PC-9 (cell line): Measurements from ENCODE around the gene NLGN1. TPM values are rescaled to one million over a fixed set of nuclear protein-coding genes. Genes with fewer than 3 reads are reported as not detected.

Source experiments
- BruUV-seq: library from RNA; stranded (reverse); fragments of 400-500 nt; replicated peaks from 2 replicates; lab custom pipeline; 2021; lab: Mats Ljungman, UMichigan
- CTCF ChIA-PET: fragments of 300-600 bp; sonication (Branson Sonifier 250); formaldehyde crosslinking; loops from one replicate; lab custom pipeline; 2022; ENCODE audit warnings: antibody characterized with exemption; lab: Charles Lee
- POLR2A ChIA-PET: fragments of 300-600 bp; sonication (Branson Sonifier 250); formaldehyde crosslinking; loops from one replicate; lab custom pipeline; 2022; ENCODE audit warnings: antibody characterized with exemption; ENCODE audit not compliant: unreplicated experiment; lab: Charles Lee
- DNase-seq, 2 experiments: peaks; one replicate each; pipeline versions ENCODE4 v3.0.0 to v3.0.0-alpha.2; 2015 to 2022; ENCODE audit warnings: mixed read lengths in 1 of 2
- H2AFZ ChIP-seq: fragments of 200-600 bp; sonication (generic); 2 replicates; pipeline ENCODE4 v1.8.1; 2017; ENCODE audit warnings: antibody characterized with exemption
- H3F3A ChIP-seq: fragments of 200-600 bp; sonication (generic); 2 replicates; pipeline ENCODE4 v1.8.1; 2017; ENCODE audit warnings: antibody characterized with exemption, mild to moderate bottlenecking, low read depth; ENCODE audit not compliant: insufficient read depth
- H3K27ac ChIP-seq: fragments of 200-600 bp; sonication (generic); 2 replicates; pipeline ENCODE4 v1.6.1; 2016; ENCODE audit warnings: mixed run types
- H3K27me3 ChIP-seq: fragments of 200-600 bp; sonication (generic); 2 replicates; pipeline ENCODE4 v1.6.1; 2016; ENCODE audit warnings: low read depth, mixed run types; ENCODE audit not compliant: insufficient read depth
- H3K36me3 ChIP-seq: fragments of 200-600 bp; sonication (generic); 2 replicates; pipeline ENCODE4 v1.6.1; 2016; ENCODE audit warnings: low read depth, mixed run types
- H3K4me1 ChIP-seq: fragments of 200-600 bp; sonication (generic); replicated peaks from 2 replicates; pipeline ENCODE4 v1.6.1; 2016; ENCODE audit warnings: mixed run types; ENCODE audit not compliant: insufficient read depth
- H3K4me2 ChIP-seq: fragments of 200-600 bp; sonication (generic); 2 replicates; pipeline ENCODE4 v1.6.1; 2017; ENCODE audit warnings: mixed run types
- H3K4me3 ChIP-seq: fragments of 200-600 bp; sonication (generic); 2 replicates; pipeline ENCODE4 v1.6.1; 2016; ENCODE audit warnings: mixed run types
- H3K79me2 ChIP-seq: fragments of 200-600 bp; sonication (generic); 2 replicates; pipeline ENCODE4 v1.6.1; 2017; ENCODE audit warnings: low read depth, mixed run types
- H3K9me2 ChIP-seq: fragments of 200-600 bp; sonication (generic); 2 replicates; pipeline ENCODE4 v1.8.1; 2017; ENCODE audit warnings: mild to moderate bottlenecking; ENCODE audit not compliant: insufficient read depth
- H3K9me3 ChIP-seq: fragments of 200-600 bp; sonication (generic); 2 replicates; pipeline ENCODE4 v1.8.1; 2016; ENCODE audit warnings: low read depth; ENCODE audit not compliant: insufficient read depth
- H4K20me1 ChIP-seq: fragments of 200-600 bp; sonication (generic); 2 replicates; pipeline ENCODE4 v1.8.1; 2017; ENCODE audit not compliant: insufficient read depth
- EZH2 ChIP-seq: fragments of 200-600 bp; sonication (generic); IDR thresholded peaks from 2 replicates; pipeline ENCODE4 v1.8.0; 2017; ENCODE audit warnings: antibody characterized with exemption, low read depth
- intact Hi-C: fragments of 100-400 bp; cut with micrococcal nuclease; formaldehyde crosslinking; loops from one replicate; pipeline ENCODE4 v1.10.0; 2022; ENCODE audit not compliant: unreplicated experiment
- total RNA-seq: library from RNA; stranded (reverse); gene quantifications from 2 replicates; pipeline ENCODE4 v1.2.3, GENCODE V29; 2021
- TF ChIP-seq, protein P1 (sequence below): fragments of 200-600 bp; sonication (generic); conservative IDR thresholded peaks from 2 replicates; pipeline ENCODE4 v1.6.1; 2017; ENCODE audit warnings: mixed run types, antibody characterized with exemption, mild to moderate bottlenecking, moderate library complexity

Gene NLGN1
- total RNA-seq, 1 experiment from 2014 or later: 1.4 TPM

DNA sequence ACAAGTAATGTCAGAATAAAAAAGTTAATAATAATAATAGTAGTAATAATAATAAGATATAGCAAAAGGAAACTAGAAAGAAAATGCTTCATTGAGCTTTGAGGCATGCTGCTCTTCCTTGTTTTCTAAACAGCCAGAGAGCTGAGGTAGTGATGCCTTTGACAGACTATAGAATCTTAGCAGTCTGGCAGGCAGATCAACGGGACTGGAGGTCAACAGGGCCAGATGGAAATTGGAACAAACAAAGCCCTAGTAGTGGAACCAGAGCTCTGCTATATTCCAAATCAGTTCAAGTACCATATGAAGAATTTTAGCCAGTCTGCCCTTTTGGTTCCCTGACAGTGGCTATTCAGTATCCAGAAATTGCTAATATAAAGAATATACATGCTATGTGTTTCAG lies 278.6 kb downstream of the NLGN1 start:
- no peak overlapping the region for H3K27ac ChIP-seq
- H3K9me3 ChIP-seq: no peaks in the 10 kb centered on the region
- TF ChIP-seq EZH2: no peak
- ChIA-PET CTCF (no interaction called here), POLR2A (no interaction called here)
- no peak for DNase-seq
- H2AFZ ChIP-seq: no peak overlapping the region
- no peak overlapping the region for H3K4me2 ChIP-seq
- H4K20me1 ChIP-seq: no peaks in the 10 kb centered on the region
- H3K79me2 ChIP-seq: no peaks in the 10 kb centered on the region
- no peaks in the 10 kb centered on the region for H3K36me3 ChIP-seq
- BruUV-seq: no TSS peak
- peaks cover 5% of the 10 kb centered on the region; the same call in 1 of the 2 replicates for H3K9me2 ChIP-seq
- H3K4me1 ChIP-seq: no peaks in the 10 kb centered on the region
- no peak overlapping the region for H3K4me3 ChIP-seq
- intact Hi-C loops: no loop called here
- H3F3A ChIP-seq: no peaks in the 10 kb centered on the region
- no peaks in the 10 kb centered on the region for H3K27me3 ChIP-seq

DNA sequence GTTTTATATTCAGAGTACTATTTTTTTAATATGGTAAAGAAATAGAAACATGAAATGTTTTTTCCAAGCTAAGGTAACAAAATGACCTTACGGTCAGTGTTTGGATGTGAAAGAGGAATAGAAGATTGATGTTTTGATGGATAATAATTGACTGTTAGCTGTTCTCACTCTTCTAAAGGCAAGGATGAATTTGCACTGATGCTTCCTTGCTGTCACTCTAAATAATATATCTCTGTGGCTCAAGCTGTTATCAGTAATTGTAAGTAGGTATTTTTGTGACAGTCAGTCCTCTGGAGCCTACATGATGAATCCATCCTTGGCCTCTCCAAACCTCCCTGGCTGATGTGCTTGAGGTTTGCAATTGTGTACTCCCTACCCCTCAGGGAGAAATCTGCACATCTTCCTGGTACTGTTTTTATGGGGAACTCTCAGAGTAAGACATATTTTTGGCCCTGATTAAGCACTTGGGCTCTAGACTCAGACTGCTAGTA lies 283.7 kb downstream of the NLGN1 start:
- intact Hi-C loops: no loop called here
- no peak overlapping the region for H3K4me2 ChIP-seq
- DNase-seq: no peak
- H2AFZ ChIP-seq: no peak overlapping the region
- ChIA-PET POLR2A (no interaction called here), CTCF (no interaction called here)
- H3K9me3 ChIP-seq: no peaks in the 10 kb centered on the region
- no peak overlapping the region for H3K4me3 ChIP-seq
- no TSS peak for BruUV-seq
- H4K20me1 ChIP-seq: no peaks in the 10 kb centered on the region; the same call in 1 of the 2 replicates
- no peaks in the 10 kb centered on the region for H3F3A ChIP-seq
- H3K4me1 ChIP-seq: no peaks in the 10 kb centered on the region
- H3K9me2 ChIP-seq: no peaks in the 10 kb centered on the region
- H3K79me2 ChIP-seq: no peaks in the 10 kb centered on the region
- no peaks in the 10 kb centered on the region for H3K36me3 ChIP-seq
- no peaks in the 10 kb centered on the region for H3K27me3 ChIP-seq
- no peak overlapping the region for H3K27ac ChIP-seq
- TF ChIP-seq, protein P1, sequence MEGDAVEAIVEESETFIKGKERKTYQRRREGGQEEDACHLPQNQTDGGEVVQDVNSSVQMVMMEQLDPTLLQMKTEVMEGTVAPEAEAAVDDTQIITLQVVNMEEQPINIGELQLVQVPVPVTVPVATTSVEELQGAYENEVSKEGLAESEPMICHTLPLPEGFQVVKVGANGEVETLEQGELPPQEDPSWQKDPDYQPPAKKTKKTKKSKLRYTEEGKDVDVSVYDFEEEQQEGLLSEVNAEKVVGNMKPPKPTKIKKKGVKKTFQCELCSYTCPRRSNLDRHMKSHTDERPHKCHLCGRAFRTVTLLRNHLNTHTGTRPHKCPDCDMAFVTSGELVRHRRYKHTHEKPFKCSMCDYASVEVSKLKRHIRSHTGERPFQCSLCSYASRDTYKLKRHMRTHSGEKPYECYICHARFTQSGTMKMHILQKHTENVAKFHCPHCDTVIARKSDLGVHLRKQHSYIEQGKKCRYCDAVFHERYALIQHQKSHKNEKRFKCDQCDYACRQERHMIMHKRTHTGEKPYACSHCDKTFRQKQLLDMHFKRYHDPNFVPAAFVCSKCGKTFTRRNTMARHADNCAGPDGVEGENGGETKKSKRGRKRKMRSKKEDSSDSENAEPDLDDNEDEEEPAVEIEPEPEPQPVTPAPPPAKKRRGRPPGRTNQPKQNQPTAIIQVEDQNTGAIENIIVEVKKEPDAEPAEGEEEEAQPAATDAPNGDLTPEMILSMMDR: no peak
- TF ChIP-seq EZH2: no peak

DNA sequence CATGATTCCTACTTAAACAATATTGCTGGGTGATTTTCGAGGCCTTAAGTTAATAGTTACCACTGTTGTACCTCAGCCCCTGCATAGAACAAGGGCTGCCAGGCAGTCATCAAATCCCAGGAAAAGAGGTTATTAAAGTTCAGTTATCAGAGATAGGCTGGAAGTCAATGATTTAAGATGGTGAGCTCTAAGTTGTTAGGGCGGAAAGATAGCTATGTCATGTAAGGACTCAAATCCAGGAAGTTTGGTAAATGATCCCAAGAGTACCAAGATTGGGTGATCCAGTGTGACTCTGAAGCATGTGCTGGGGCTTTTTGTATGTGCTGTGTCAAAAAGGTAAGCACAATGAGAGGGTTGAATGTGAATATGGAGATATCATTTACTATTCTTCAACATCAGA lies 287.9 kb downstream of the NLGN1 start:
- Histone ChIP-seq H3K9me3 (no peaks in the 10 kb centered on the region), H3K4me2 (no peak overlapping the region), H3K9me2 (no peaks in the 10 kb centered on the region), H2AFZ (no peak overlapping the region), H3K4me1 (no peaks in the 10 kb centered on the region), H3K27me3 (no peaks in the 10 kb centered on the region), H4K20me1 (no peaks in the 10 kb centered on the region; the same call in 1 of the 2 replicates), H3K27ac (no peak overlapping the region), H3K4me3 (no peak overlapping the region), H3K79me2 (no peaks in the 10 kb centered on the region), H3F3A (no peaks in the 10 kb centered on the region), H3K36me3 (no peaks in the 10 kb centered on the region)
- TF ChIP-seq, protein P1: no peak
- no peak for TF ChIP-seq EZH2
- no TSS peak for BruUV-seq
- CTCF ChIA-PET: interaction anchor here (0.6 kb wide), 1 partner anchor 681 kb away, joined by 10 read pairs; no protein-coding TSS in a partner anchor
- intact Hi-C loops: no loop called here
- POLR2A ChIA-PET: no interaction called here
- no peak for DNase-seq
